DOHH2 (cell line): ENCODE data around the gene MYO1H.

Source experiments
- EZH2phosphoT487 ChIP-seq: fragments of 200-600 bp; sonication (generic); IDR thresholded peaks from 2 replicates; pipeline ENCODE4 v1.6.1; 2017; ENCODE audit warnings: borderline replicate concordance, mild to moderate bottlenecking, antibody characterized with exemption, low read length, moderate library complexity, mixed read lengths
- TF ChIP-seq, protein P1 (sequence below): fragments of 200-600 bp; sonication (generic); IDR thresholded peaks from one replicate; pipeline ENCODE4 v1.5.1; 2014; ENCODE audit warnings: antibody characterized with exemption, mild to moderate bottlenecking, low read depth, low read length; ENCODE audit not compliant: poor library complexity, severe bottlenecking

DNA sequence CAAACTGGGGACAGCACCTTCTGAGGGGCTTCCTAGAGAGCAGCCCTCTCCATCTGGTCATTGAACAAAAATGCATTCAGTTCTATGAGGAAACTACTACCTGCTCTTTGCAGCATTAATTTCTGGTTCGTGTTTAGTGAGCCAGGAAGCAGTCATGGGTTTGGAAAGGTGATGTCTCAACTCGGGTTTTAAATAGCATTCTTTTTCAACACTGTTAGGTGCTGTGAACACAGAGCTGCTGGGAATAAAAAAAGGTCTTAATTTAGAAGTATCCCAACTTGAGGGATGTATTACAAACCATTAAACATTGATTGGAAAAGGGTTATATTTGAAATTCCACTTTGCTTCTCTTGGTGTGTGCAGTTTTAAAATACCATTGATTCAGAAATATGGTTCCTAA is 9.3 kb downstream of the MYO1H start:
- TF ChIP-seq, protein P1, sequence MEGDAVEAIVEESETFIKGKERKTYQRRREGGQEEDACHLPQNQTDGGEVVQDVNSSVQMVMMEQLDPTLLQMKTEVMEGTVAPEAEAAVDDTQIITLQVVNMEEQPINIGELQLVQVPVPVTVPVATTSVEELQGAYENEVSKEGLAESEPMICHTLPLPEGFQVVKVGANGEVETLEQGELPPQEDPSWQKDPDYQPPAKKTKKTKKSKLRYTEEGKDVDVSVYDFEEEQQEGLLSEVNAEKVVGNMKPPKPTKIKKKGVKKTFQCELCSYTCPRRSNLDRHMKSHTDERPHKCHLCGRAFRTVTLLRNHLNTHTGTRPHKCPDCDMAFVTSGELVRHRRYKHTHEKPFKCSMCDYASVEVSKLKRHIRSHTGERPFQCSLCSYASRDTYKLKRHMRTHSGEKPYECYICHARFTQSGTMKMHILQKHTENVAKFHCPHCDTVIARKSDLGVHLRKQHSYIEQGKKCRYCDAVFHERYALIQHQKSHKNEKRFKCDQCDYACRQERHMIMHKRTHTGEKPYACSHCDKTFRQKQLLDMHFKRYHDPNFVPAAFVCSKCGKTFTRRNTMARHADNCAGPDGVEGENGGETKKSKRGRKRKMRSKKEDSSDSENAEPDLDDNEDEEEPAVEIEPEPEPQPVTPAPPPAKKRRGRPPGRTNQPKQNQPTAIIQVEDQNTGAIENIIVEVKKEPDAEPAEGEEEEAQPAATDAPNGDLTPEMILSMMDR: no peak
- no peak for TF ChIP-seq EZH2phosphoT487
